Upper lobe of right lung (tissue), 1 donor: Measurements from ENCODE around the gene ZMYM5. TPM values are rescaled to one million over a fixed set of nuclear protein-coding genes. Genes with fewer than 3 reads are reported as not detected.
"Not testable (repeated sequence)": the region's sequence is repeated elsewhere in the genome, so short reads cannot be mapped to it uniquely, and the experiment has no call there.

Source experiments
- ATAC-seq: fragments of 200-7000 bp; cut with Tn5 transposase; one replicate; pipeline ENCODE4 v1.9.1; 2020; ENCODE audit warnings: mild to moderate bottlenecking, moderate library complexity
- DNase-seq: peaks from one replicate; pipeline ENCODE4 v3.0.0-alpha.2; 2020
- H3K27ac ChIP-seq: fragments of 200-600 bp; one replicate; pipeline ENCODE4 v1.8.0; 2022
- H3K27me3 ChIP-seq: fragments of 200-600 bp; one replicate; pipeline ENCODE4 v1.8.0; 2022; ENCODE audit warnings: mild to moderate bottlenecking
- H3K36me3 ChIP-seq: fragments of 200-600 bp; one replicate; pipeline ENCODE4 v1.8.0; 2022
- H3K4me1 ChIP-seq: fragments of 200-600 bp; one replicate; pipeline ENCODE4 v1.8.0; 2022
- H3K4me3 ChIP-seq: fragments of 200-600 bp; one replicate; pipeline ENCODE4 v1.8.0; 2022; ENCODE audit warnings: mild to moderate bottlenecking
- H3K9me3 ChIP-seq: fragments of 200-600 bp; one replicate; pipeline ENCODE4 v1.8.0; 2022
- CTCF ChIP-seq: fragments of 200-600 bp; IDR thresholded peaks from one replicate; pipeline ENCODE4 v1.8.0; 2022; ENCODE audit warnings: antibody characterized with exemption
- intact Hi-C: fragments of 100-400 bp; cut with DNase I; formaldehyde crosslinking; loops from one replicate; pipeline ENCODE4 v1.11.0; 2022
- total RNA-seq: library from RNA; stranded (reverse); fragmentation: NEBNext Ultra II Directional; extraction: Animal tissue kit (Norgen Biotek cat#: 25700); gene quantifications from one replicate; pipeline ENCODE4 v1.2.1, GENCODE V29; 2021
- donor health status: DM: no; HTN: yes; CAD: no; lungs with severe emphysema.

The ZMYM5 gene
- total RNA-seq, 1 donor from 2014 or later = 11.8 TPM

DNA sequence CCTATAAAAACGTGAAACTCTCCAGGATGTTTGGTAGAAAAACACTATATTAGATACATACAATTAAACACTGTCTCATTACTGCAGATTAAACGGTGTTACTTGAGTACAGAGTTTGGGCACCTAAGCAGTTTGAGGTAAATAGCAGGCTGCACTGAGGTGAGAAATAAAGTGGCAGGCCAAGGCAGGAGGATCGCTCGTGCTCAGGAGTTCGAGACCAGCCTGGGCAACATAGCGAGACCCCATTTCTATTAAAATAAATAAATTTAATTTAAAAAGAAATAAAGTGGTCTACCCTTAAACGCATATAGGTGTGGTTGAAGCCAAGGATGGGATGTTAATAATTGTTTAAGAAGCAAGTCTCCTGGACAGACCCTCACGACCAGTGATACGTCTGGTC lies 81.9 kb downstream of the ZMYM5 start:
- intact Hi-C loops = no loop called here
- Histone ChIP-seq H3K27ac (peak overlapping the region; percentile 99), H3K36me3 (no peaks in the 10 kb centered on the region), H3K4me1 (no peaks in the 10 kb centered on the region), H3K4me3 (peak overlapping the region; percentile 93), H3K27me3 (no peaks in the 10 kb centered on the region), H3K9me3 (no peaks in the 10 kb centered on the region)
- TF ChIP-seq CTCF = no peak
- no peak for ATAC-seq
- DNase-seq = no peak

DNA sequence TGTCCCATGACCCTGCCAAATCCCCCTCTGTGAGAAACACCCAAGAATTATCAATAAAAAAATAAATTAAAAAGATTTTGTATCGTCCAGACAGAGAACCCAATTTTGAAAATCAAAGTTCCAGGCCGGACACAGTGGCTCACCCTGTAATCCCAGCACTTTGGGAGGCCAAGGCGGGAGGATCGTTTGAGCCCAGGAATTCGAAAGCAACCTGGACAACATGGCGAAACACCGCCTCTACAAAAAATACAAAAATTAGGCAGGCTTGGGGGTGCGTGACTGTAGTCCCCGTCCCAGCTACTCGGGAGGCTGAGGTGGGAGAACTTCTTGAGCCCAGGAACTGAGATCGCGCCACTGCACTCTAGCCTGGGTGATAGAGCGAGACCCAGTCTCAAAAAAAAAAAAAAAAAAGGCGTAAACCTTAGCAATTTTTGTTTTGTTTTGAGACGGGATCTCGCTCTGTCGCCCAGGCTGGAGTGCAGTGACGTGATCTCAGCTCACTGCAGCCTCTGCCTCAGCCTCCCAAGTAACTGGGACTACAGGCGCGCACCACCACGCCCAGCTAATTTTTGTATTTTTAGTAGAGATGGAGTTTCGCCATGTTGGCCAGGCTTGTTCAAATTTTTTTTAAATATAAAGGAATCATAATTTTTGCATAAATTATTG lies 82.6 kb downstream of the ZMYM5 start:
- peak overlapping the region; percentile 93 for H3K4me3 ChIP-seq
- not testable (repeated sequence) for DNase-seq

More for the DNA sequence above, 82.6 kb downstream of the ZMYM5 start:
- intact Hi-C loops, H3K4me1 ChIP-seq, H3K27me3 ChIP-seq, ATAC-seq, H3K9me3 ChIP-seq, H3K36me3 ChIP-seq, H3K27ac ChIP-seq: not testable (repeated sequence)

Other genes with a start within 250 kb of the ZMYM5 start
- gene MPHOSPH8, start 230.0 kb downstream of the ZMYM5 start, total RNA-seq = 44.4 TPM
- gene PSPC1, start 80.7 kb downstream of the ZMYM5 start, total RNA-seq = 41.5 TPM
- gene ZMYM2, start 95.1 kb upstream of the ZMYM5 start, total RNA-seq = 64.3 TPM